ENCODE data around the gene TRIM13. TPM values are rescaled to one million over a fixed set of nuclear protein-coding genes. Genes with fewer than 3 reads are reported as not detected.

Gene TRIM13
- polyA plus RNA-seq, 1 donor from 2014 or later = 52.8 TPM

- H3K27ac ChIP-seq (ENCODE audit: low read length) = no peak overlapping the region
- no peaks in the 10 kb centered on the region for H3K9me3 ChIP-seq (ENCODE audit: low read length)
- H2AFZ ChIP-seq (ENCODE audit: low read depth, low read length) = no peak overlapping the region
- no peak overlapping the region for H3K9ac ChIP-seq (ENCODE audit: low read length)
- H4K20me1 ChIP-seq (ENCODE audit: insufficient read depth) = no peaks in the 10 kb centered on the region
- no peaks in the 10 kb centered on the region for H3K27me3 ChIP-seq (ENCODE audit: insufficient read depth, low read depth, low read length)
- H3K79me2 ChIP-seq (replicated peaks; ENCODE audit: insufficient read depth, low read length) = no peaks in the 10 kb centered on the region
- H3K9me2 ChIP-seq (ENCODE audit: insufficient read depth, low read length) = no peaks in the 10 kb centered on the region
- H3K36me3 ChIP-seq (ENCODE audit: insufficient read depth, low read length) = no peaks in the 10 kb centered on the region
- TF ChIP-seq SMC3 (conservative IDR thresholded peaks at IDR 0.05; ENCODE audit: poor library complexity) (no peak), EZH2 (IDR thresholded peaks at IDR 0.05; ENCODE audit: borderline replicate concordance, insufficient read depth, low read length, poor library complexity, severe bottlenecking) (no peak), RAD21 (conservative IDR thresholded peaks at IDR 0.05) (no peak), EP300 (conservative IDR thresholded peaks at IDR 0.05; ENCODE audit: poor library complexity, severe bottlenecking) (no peak), POLR2AphosphoS5 (IDR thresholded peaks at IDR 0.05) (no peak), CTCF (IDR thresholded peaks at IDR 0.05; ENCODE audit: poor library complexity, severe bottlenecking) (no peak), REST (IDR thresholded peaks at IDR 0.05; ENCODE audit: borderline replicate concordance) (no peak), MXI1 (conservative IDR thresholded peaks at IDR 0.05; ENCODE audit: poor library complexity, severe bottlenecking) (no peak), TAF1 (IDR thresholded peaks at IDR 0.05; ENCODE audit: low read depth) (no peak)
- H3K4me3 ChIP-seq (ENCODE audit: low read length) = no peak overlapping the region
- no peaks in the 10 kb centered on the region for H3F3A ChIP-seq (ENCODE audit: insufficient read depth, low read length, poor library complexity, severe bottlenecking)
- H3K4me2 ChIP-seq (ENCODE audit: low read length) = no peak overlapping the region
Measured at GRCh38 chr13:49972709-49973108, 24.1 kb upstream of the TRIM13 start.

GRCh38 chr13:49975826-49976225, 21.0 kb upstream of the TRIM13 start:
- H3K4me2 ChIP-seq (ENCODE audit: low read length) = no peak overlapping the region
- no peak for TF ChIP-seq RAD21 (conservative IDR thresholded peaks at IDR 0.05)
- TF ChIP-seq SMC3 (conservative IDR thresholded peaks at IDR 0.05; ENCODE audit: poor library complexity) = no peak

More at GRCh38 chr13:49975826-49976225, 21.0 kb upstream of the TRIM13 start:
- Histone ChIP-seq H3K9ac (ENCODE audit: low read length) (no peak overlapping the region), H3K9me3 (ENCODE audit: low read length) (no peaks in the 10 kb centered on the region), H3K27ac (ENCODE audit: low read length) (no peak overlapping the region), H3F3A (ENCODE audit: insufficient read depth, low read length, poor library complexity, severe bottlenecking) (no peaks in the 10 kb centered on the region), H3K36me3 (ENCODE audit: insufficient read depth, low read length) (no peaks in the 10 kb centered on the region), H3K4me3 (ENCODE audit: low read length) (no peak overlapping the region), H3K79me2 (replicated peaks; ENCODE audit: insufficient read depth, low read length) (no peaks in the 10 kb centered on the region), H3K27me3 (ENCODE audit: insufficient read depth, low read depth, low read length) (no peaks in the 10 kb centered on the region), H4K20me1 (ENCODE audit: insufficient read depth) (no peaks in the 10 kb centered on the region), H3K9me2 (ENCODE audit: insufficient read depth, low read length) (no peaks in the 10 kb centered on the region), H2AFZ (ENCODE audit: low read depth, low read length) (no peak overlapping the region)
